Right lobe of liver (tissue), 4 donors: ENCODE data around the gene DNMBP.

Experiments
- POLR2A ChIP-seq: fragments of 450-650 bp; IDR thresholded peaks from one replicate; pipeline ENCODE4 v1.6.1; 2017; ENCODE audit warnings: antibody characterized with exemption, mild to moderate bottlenecking
- TF ChIP-seq, protein P1 (sequence below), 4 donors: fragments of 200-600 bp in 3 of 4; fragments of 450-650 bp in 1 of 4; IDR thresholded peaks; one replicate each; pipeline versions ENCODE4 v1.5.1 to v1.8.0; 2016 to 2022; ENCODE audit warnings: antibody characterized with exemption in 4 of 4, mild to moderate bottlenecking in 2 of 4
- donor health status: DM: no; HTN: no; CAD: no.
- donor health status: DM: no; HTN: no; CAD: no.
- donor health status: DM: no; HTN: yes; CAD: no.

- TF ChIP-seq, protein P1, sequence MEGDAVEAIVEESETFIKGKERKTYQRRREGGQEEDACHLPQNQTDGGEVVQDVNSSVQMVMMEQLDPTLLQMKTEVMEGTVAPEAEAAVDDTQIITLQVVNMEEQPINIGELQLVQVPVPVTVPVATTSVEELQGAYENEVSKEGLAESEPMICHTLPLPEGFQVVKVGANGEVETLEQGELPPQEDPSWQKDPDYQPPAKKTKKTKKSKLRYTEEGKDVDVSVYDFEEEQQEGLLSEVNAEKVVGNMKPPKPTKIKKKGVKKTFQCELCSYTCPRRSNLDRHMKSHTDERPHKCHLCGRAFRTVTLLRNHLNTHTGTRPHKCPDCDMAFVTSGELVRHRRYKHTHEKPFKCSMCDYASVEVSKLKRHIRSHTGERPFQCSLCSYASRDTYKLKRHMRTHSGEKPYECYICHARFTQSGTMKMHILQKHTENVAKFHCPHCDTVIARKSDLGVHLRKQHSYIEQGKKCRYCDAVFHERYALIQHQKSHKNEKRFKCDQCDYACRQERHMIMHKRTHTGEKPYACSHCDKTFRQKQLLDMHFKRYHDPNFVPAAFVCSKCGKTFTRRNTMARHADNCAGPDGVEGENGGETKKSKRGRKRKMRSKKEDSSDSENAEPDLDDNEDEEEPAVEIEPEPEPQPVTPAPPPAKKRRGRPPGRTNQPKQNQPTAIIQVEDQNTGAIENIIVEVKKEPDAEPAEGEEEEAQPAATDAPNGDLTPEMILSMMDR (IDR thresholded peaks at IDR 0.05) = no peak
- no peak for TF ChIP-seq POLR2A
Measured at GRCh38 chr10:99913831-99914235, 95.9 kb downstream of the DNMBP start.
